T-helper 22 cell (primary cell): ENCODE measurements around the gene CEP85L.

ENCODE experiments used
- DNase-seq: peaks from one replicate; pipeline ENCODE4 v3.0.0-alpha.2; 2020; ENCODE audit warnings: low read depth

CEP85L gene

DNA sequence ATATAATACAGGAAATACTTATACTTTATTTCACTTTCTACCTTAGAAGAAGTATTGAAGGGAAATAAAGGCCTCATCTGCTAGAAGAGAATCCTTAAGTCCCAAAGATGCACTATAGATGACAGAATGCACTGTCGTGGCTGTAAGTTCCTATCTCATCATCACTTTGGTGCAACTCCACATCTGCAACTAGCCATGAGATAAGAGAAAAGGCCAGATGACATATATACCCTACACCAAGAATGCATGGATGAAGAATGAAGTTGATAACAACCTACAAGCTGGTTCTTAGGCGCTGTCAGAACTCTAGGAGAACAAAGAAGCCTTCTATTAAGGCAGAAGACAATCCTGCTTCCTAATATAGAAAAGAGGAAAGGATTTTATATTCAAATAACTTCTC lies 114.9 kb downstream of the CEP85L start:
- no peak for DNase-seq

DNA sequence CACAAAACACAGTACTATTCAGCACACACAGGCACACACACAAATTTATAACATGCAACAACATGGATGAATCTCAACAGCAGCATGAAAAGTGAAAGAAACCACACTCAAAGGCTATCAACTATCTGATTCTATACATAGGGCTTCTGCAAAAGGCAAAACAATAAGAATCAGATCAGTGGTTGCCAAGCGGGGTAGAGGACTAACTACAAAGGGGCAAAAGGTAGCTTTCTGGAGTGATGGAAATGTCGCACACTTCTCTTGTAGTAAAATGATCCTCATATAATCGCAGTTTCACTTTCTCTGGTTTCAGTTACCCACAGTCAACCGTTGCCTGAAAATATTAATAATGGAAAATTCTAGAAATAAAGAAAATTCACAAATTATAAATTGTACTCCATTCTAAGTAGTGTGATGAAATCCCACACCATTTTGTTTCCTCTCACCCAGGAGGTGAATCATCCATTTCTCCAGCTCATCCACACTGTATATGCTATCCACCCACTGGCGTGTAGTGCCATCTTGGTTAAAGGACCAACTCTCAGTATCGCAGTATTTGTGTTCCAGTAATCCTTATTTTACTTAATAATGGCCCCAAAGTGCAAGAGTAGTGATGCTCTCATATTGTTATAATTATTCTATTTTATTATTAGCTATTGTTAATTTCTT lies 116.1 kb downstream of the CEP85L start:
- DNase-seq: no peak

DNA sequence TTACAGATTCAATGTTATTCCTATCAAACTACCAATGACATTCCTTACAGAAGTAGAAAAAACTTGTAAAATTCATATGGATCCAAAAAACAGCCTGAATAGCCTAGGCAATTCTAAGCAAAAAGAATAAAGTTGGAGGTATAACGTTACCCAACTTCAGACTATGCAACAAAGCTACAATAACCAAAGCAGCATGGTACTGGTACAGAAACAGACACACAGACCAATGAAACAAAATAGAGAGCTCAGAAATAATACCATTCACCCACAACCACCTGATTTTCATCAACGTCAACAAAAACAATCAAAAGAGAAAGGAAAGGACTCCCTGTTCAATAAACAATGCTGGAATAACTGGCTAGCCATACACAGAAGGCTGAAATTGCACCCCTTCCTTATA lies 120.4 kb downstream of the CEP85L start:
- DNase-seq: no peak

DNA sequence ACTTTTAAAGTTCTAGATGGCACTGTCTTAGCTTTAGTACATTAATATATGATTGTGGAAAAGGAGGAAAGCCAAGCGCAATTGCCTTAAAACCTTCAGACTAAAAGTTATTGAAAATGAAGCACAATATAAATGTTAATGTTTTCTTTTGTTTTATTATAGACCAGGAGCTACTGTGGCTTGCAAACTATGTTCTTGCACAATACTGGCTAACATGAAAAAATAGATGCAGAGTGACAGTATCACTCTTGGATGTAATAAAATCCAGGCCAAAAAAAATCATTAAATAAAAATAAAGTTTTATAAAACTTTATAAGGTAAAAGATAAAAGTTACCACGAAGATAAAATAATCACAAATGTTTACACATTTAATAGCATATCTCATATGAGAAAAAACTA lies 121.6 kb downstream of the CEP85L start:
- no peak for DNase-seq

DNA sequence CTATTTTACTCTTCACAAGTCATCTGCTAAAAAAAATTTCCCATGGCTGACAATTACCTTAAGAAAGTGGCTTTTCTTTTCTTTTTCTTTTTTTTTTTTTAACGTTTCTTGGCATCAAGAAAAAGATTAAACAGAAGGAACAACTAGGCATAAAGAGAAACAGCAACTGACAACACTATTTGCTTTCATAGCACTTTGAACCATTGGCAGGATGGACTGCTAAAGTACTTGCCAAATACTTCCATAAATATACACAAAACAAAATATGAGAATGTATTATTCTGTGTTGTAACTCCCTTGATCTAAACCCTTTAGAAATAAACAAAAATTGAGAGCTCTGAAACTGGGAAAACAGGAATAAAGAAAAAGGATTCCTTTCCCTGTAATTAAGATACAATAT lies 123.3 kb downstream of the CEP85L start:
- no peak for DNase-seq

DNA sequence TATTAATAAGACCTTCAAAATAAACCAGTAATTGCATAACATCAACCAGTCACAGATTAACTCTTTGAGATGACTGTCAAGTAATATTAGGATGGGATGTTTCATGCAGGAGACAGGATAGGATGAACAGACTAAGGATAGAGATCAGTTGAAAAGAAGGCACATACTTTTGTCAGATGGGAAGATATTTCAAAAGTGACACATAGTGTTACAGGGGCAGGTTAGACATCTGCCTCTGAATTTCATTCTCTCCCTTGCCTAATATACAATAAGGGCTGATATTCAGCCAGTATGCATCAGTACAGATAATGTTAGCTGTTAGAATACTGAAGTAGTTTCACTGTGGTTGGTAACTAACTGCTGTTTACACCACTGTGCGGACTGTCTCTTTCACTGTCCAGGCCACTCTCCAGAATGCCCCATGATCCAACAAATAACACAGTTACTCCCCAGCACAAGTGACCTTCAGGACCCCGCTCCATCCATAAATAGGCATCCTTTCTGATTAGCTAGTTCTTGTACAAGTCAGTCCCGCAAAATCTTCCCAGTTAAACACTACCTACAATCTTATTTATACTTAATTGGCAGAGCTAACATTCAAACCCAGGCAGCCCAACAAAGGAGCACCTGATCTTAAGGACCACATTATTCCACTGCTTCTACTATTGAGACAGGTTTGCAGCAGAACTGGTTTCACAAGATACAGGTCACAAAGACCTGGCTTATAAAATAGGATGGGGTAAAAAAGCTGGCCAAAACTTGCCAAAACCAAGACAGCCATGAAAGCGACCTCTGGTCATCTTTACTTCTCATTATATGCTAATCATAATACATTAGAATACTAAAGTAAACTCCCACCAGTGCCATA lies 125.2 kb downstream of the CEP85L start:
- no peak for DNase-seq

DNA sequence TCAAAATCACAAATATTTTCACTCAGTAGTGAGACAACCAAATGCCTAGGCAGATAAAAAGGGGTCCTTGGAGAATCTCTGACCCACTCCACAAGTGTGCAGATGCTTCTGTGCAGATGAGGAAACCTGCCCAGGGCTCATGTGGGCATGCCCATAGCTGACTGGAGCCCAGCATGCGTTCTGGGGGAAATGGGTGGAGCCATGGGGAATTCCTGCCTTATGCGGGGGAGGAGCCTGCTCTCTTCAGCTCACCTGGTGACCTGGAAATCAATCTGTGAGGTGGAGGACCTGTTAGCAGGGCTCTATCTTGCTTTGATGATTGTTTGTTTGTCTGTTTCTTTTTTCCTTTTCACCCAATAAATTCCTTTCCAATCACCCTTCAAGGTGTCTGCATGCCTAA lies 126.7 kb downstream of the CEP85L start:
- no peak for DNase-seq

DNA sequence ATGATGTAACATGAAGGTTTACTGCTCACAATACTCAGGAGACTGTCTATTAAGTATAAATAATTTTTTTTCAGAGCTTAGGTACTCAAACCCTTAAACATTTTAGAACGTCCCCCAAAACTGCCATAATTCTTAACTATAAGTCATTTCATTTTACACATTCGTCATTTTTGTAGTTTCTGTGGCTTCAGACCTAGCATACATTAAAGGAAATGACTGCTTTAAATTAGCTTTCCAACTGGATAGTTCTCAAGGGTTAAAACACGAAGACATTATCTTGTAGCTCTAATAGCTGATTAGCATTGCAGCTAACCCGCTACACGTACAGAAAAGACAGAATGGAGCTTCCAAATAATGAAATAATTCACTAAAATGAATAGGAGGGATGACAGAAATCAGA lies 128.2 kb downstream of the CEP85L start:
- no peak for DNase-seq

DNA sequence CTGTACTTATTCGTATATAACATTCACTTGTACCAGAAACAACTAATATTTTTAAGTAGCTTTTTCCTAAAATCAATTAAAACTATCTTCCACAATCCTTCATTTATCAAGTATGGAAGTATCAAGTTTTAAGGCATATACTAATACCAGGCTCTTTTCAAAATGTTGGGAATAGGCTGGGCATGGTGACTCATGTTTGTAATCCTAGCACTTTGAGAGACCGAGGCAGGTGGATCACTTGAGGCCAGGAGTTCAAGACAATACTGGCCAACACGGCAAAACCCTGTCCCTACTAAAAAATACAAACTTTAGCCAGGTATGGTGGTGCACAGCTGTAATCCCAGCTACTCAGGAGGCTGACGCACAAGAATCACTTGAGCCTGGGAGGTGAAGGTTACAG lies 129.0 kb downstream of the CEP85L start:
- no peak for DNase-seq

DNA sequence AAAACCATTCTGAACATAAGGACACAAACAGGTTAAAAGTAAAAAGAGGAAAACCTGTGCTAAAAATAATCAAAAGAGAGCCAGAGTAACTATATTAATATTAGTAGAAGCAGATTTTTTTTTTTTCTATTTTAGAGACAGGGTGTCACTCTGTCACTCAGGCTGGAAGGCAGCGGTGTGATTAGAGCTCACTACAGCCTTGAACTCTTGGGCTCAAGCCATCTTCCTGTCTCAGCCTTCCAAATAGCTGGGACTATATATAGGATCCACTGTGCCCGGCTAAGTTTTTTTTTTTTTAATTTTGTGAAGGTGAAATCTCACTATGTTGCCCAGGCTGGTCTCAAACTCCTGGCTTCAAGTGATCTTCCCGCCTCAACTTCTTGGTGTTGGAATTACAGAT lies 136.7 kb downstream of the CEP85L start:
- DNase-seq: no peak

DNA sequence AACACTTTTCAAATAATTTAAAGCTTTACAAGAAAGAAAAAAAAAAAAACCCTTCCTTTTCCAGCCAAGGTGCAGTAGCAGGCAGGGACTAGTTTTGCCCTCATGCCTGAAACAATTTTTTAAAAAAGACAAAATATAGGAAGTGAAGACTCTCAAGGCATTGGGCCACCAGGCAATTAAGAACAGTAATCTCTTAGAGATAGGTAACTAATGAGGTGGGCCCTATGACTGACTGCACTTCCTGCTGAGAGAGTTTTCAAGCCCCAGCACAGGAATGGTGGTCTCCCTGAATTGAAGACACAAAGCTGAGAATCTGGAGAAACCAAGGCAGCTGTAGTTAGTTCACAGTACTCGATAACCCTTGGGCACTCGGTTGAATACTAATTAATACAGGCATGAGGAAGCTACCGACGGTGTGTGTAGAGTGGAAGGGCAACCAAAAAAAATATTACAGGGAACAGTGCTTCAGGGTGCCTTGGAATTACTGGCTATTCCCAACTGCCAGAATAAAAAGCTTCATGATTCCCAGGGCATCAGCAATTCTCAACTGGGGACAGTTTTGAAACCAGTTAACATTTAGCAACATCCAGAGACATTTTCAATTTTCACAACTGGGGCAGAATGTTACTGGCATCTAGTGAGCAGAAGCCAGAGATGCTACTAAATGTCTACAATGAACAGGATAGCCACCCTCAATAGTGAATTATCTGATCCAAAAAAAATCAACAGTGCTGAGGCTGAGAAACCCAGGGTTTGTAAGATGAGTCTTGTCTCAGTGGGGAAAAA lies 139.3 kb downstream of the CEP85L start:
- no peak for DNase-seq

DNA sequence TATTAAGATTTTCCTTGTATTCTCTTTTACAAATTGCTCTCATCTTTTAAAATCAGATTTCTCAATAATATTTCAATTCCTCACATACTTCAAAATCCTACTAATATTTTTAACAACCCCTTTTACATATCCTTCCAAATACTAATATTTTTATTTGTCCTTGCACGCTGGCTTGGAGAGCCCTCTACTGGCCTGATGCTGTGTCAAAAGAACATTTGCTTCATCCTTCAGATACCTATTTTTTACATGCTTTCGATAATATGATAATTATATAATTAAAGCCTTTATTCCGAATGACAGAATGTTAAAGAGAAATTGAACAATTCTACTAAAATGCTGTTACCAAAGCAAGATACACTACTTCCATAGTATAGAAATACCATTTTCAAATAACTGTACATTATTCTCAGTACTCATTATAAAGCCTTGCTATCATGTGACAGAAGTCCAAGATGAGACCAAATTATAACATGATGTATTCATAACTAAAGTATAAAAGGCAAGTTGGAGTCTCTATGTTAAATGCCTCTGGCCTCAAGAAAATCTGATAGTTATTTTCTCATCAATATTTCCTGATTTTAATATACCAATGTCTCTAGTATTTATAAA lies 142.3 kb downstream of the CEP85L start:
- DNase-seq: no peak

DNA sequence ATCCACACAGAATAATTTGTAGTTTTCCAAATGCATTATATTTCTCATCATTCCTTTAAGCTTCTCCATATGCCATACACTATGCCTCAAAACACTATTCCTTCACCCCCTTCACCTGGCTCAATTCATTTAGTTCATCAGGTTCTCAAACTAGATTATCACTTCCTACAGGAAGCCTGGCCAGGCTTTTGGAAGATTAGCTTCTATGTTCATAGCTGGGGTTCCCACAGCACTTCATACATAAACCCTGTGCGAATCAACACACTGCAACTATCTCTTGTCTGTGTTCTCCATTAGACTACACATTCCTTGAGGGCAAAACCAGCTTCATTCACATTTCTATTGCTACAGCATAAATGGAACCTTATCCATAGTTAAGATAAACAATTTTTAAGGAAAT lies 143.8 kb downstream of the CEP85L start:
- no peak for DNase-seq

DNA sequence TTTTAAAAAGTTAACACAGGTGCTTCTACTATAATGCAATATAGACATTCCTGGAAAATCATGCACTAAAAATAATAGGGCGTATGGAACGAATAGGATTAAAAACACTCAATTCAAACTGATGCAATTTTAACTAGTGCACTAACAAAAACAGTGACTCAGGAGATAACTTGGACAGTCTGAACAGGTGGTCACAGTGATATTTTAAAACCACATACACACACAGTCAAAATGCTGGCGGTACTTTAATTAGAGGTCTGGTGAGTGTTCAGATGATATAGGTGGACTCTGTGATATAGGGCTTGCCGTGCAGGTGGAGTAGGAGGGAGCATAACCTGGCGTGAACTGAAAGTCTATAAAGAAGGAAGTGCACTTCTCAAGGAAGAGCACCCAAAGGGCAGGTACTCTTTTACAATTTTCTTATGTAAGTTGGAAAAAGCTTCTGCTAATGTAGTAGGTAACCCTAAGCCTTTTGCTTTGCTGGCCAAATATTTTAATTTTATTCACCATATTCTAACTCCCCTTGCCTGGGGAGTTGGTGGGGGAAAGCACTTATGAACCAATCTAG lies 145.2 kb downstream of the CEP85L start:
- no peak for DNase-seq

DNA sequence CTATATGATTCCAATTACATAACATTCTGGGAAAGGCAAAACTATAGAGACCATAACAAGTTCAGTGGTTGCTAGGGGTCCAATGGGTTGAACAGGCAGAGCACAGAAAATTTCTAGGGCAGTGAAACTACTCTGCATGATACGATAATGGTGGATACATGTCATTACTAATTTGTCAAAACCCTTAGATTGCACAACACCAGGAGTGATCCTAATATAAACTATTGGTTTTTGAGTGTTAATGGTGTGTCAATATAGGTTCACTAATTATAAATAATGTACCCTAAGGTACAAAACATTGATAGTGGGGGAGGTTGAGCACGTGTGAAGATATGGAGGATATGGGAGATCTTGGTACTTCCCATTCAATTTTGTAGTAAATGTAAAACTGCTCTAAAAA lies 145.7 kb downstream of the CEP85L start:
- DNase-seq: no peak

DNA sequence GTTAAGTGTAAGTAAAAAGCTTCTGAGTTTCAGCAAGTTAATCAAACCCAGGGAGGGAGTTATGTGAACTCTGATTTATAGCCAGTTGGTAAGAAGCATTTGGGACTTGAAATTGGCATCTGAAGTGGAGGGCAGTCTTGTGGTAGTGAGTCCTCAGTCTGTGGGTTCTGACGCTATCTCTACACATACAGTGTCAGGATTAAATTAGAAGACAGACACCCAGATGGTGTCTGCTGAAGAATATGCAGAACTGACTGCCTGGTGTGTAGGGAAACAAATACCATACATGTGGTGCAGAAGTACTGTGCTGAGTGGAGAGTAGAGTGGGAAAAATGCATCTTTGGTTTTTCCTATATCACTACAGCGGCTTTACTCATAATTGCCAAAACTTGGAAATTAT lies 146.8 kb downstream of the CEP85L start:
- no peak for DNase-seq

DNA sequence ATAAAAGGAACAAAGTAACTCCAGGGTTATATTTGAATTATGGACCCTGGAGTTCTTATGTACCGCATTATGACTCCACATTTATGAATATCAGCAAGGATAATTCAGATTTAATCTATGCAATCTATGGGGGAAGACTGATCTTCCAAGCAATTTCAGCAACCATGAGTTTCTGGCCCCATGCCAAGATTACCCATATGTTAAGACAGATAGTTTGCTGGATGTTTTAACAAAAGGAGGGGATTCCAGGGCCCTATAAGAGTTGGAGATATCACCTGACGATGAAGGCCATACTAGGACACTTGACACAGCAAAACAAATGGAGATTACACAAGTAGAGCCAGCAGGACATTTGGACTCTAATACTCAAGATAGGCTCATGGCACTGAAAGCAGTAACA lies 149.2 kb downstream of the CEP85L start:
- DNase-seq: no peak

DNA sequence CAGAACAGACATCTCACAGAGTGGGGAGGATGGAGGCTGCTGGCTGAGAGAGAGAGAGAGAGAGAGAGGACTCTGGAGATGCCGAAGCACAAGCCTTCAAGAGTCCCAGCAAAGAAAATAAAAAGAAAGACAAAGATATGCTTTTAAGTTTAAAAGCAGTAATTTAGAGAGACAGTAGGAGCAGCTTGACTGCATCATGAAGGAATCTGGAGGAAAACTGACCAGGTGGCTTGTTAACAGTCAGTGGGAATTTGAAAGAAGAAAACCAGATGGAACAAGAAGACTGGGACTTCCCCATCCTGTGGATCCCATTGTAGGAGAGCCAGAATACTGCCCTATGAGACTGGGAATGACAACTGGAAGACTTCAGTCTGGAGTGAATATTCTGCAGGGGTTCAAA lies 149.6 kb downstream of the CEP85L start:
- DNase-seq: no peak

DNA sequence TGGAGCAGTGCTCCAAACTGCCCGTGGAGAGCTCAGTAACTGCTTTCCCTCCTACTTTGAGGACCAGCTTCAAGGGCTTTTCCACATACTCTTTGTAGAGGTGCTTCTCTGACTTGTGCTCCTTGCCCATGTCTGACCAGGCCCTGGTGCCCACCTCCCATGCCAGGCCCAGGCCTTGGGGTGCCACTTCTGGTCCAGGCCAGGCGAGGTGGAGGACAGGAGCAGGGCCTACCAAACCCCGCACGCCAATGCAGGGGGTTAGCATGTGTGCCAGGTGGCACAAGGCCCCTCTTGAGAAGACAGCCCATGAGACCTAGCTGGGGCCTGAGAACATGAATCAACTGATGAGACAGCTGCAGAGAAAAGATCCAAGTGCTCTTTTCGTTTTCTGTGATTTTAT lies 150.3 kb downstream of the CEP85L start:
- DNase-seq: no peak

DNA sequence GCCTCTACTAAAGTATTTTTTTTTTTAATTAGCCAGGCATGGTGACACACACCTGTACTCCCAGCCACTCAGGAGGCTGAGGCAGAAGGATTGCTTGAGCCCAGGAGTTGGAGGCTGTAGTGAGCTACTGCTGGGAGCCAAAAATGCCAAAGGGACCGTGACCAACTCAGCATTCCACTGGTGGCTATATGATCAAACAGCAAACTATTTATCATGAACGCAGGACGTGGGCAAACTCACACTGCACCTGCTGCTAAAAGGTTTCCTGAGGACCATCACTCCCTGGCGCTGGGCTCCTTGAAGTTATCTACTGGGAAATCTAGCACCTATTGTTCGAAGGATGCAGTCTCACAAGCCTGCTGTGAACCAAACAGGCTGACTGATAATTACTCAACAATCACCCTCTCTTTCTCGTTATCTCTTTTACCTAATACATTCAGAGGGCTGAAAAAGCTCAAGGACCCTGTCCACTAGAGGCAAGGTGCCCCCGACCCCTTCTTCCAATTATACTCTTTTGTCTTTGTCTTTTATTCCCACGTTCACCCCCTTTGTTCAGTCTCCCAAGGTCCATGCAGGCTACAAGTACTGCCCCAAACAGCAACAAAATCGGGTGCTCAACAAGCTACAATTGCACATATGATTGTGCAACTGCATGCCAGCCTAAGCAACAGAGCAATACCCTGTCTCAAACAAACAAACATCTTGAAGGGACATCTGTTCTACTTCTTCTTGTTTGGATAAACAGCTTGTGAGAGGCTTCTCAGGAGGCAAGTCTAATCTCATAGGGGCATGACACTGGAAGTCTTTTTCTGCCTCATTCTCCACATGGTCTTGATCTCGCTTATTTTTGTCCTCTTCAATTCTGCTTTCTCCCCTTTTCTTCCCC lies 151.0 kb downstream of the CEP85L start:
- DNase-seq: no peak
